ENCODE measurements around the gene ZYX. TPM values are rescaled to one million over a fixed set of nuclear protein-coding genes. Genes with fewer than 3 reads are reported as not detected.

Gene ZYX
- total and polyA plus RNA-seq, 9 of the 15 experiments (the other 6 are each of a cell fraction or from before 2014, with no cell fraction given) = 1.8 to 130 (median 15.7) TPM

DNA sequence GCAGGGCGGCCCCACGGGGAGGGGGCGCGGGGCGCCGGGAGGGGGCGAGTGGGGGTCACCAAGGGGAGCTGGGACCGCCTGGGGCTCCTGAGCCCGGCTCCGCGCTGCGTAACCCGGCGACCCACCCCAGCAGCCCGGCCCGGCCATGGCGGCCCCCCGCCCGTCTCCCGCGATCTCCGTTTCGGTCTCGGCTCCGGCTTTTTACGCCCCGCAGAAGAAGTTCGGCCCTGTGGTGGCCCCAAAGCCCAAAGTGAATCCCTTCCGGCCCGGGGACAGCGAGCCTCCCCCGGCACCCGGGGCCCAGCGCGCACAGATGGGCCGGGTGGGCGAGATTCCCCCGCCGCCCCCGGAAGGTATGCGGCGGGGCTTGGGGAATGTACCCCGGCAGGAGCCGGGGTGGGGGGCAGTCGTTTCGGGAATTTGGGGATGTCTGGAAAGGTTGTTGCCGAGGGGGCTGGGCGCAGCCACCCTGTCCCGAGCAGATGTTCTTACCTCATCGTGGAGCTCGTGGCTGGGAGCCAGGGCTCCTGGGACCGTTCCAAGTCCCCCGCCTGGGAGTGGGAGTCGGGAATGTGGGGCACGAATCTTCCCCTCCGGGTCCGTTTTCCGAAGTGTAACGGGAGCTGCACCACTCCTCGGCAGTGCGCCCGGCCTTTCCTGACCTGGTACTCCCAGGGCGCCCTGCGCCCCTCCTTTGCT, 431 bp downstream of the ZYX start (continued):
- no peak for TF ChIP-seq EHMT2 (IDR thresholded peaks at IDR 0.05)
- TF ChIP-seq, protein P1, sequence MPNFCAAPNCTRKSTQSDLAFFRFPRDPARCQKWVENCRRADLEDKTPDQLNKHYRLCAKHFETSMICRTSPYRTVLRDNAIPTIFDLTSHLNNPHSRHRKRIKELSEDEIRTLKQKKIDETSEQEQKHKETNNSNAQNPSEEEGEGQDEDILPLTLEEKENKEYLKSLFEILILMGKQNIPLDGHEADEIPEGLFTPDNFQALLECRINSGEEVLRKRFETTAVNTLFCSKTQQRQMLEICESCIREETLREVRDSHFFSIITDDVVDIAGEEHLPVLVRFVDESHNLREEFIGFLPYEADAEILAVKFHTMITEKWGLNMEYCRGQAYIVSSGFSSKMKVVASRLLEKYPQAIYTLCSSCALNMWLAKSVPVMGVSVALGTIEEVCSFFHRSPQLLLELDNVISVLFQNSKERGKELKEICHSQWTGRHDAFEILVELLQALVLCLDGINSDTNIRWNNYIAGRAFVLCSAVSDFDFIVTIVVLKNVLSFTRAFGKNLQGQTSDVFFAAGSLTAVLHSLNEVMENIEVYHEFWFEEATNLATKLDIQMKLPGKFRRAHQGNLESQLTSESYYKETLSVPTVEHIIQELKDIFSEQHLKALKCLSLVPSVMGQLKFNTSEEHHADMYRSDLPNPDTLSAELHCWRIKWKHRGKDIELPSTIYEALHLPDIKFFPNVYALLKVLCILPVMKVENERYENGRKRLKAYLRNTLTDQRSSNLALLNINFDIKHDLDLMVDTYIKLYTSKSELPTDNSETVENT (CRISPR knock-in tag; IDR thresholded peaks at IDR 0.05) = no peak
- TF ChIP-seq XRCC4 (IDR thresholded peaks at IDR 0.05; ENCODE audit: extremely low read depth, insufficient read depth, insufficient read length) = no peak
- TF ChIP-seq SAP30 (IDR thresholded peaks at IDR 0.05; ENCODE audit: borderline replicate concordance, insufficient read depth, low read depth, low read length, poor library complexity, severe bottlenecking) = peak; percentile 61
- no peak for TF ChIP-seq BRF1 (IDR thresholded peaks at IDR 0.05; ENCODE audit: borderline replicate concordance, extremely low read depth, insufficient read length)
- peak; percentile 5 to 45 (median 22) for TF ChIP-seq YY1 (IDR thresholded peaks at IDR 0.05; ENCODE audit: borderline replicate concordance in 1 of 3, control insufficient read depth in 1 of 3, extremely low read depth in 1 of 3, insufficient read depth in 3 of 3, insufficient read length in 1 of 3, insufficient replicate concordance in 2 of 3, low read depth in 1 of 3, low read length in 2 of 3)
- TF ChIP-seq, protein P2, sequence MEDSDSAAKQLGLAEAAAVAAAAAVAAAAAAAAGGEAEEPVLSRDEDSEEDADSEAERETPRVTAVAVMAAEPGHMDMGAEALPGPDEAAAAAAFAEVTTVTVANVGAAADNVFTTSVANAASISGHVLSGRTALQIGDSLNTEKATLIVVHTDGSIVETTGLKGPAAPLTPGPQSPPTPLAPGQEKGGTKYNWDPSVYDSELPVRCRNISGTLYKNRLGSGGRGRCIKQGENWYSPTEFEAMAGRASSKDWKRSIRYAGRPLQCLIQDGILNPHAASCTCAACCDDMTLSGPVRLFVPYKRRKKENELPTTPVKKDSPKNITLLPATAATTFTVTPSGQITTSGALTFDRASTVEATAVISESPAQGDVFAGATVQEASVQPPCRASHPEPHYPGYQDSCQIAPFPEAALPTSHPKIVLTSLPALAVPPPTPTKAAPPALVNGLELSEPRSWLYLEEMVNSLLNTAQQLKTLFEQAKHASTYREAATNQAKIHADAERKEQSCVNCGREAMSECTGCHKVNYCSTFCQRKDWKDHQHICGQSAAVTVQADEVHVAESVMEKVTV (CRISPR knock-in tag; IDR thresholded peaks at IDR 0.05) = no peak
- TF ChIP-seq KDM1A (IDR thresholded peaks at IDR 0.05) = no peak
- TF ChIP-seq, protein P3, sequence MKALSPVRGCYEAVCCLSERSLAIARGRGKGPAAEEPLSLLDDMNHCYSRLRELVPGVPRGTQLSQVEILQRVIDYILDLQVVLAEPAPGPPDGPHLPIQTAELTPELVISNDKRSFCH (CRISPR knock-in tag; IDR thresholded peaks at IDR 0.05) = no peak
- TF ChIP-seq, protein P3 (tag; IDR thresholded peaks at IDR 0.05) = peak; percentile 54; the same call in 1 of the 2 replicates
- no peak for TF ChIP-seq ZNF121 (CRISPR knock-in tag; conservative IDR thresholded peaks at IDR 0.05)
- peak; percentile 74 for TF ChIP-seq EGR1 (conservative IDR thresholded peaks at IDR 0.05)
- TF ChIP-seq SRSF3 (IDR thresholded peaks at IDR 0.05; ENCODE audit: insufficient read depth, low read length) = no peak
- TF ChIP-seq, protein P4, sequence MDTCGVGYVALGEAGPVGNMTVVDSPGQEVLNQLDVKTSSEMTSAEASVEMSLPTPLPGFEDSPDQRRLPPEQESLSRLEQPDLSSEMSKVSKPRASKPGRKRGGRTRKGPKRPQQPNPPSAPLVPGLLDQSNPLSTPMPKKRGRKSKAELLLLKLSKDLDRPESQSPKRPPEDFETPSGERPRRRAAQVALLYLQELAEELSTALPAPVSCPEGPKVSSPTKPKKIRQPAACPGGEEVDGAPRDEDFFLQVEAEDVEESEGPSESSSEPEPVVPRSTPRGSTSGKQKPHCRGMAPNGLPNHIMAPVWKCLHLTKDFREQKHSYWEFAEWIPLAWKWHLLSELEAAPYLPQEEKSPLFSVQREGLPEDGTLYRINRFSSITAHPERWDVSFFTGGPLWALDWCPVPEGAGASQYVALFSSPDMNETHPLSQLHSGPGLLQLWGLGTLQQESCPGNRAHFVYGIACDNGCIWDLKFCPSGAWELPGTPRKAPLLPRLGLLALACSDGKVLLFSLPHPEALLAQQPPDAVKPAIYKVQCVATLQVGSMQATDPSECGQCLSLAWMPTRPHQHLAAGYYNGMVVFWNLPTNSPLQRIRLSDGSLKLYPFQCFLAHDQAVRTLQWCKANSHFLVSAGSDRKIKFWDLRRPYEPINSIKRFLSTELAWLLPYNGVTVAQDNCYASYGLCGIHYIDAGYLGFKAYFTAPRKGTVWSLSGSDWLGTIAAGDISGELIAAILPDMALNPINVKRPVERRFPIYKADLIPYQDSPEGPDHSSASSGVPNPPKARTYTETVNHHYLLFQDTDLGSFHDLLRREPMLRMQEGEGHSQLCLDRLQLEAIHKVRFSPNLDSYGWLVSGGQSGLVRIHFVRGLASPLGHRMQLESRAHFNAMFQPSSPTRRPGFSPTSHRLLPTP (IDR thresholded peaks at IDR 0.05; ENCODE audit: borderline replicate concordance, extremely low read depth, insufficient read length) = no peak
- TF ChIP-seq, protein P5, sequence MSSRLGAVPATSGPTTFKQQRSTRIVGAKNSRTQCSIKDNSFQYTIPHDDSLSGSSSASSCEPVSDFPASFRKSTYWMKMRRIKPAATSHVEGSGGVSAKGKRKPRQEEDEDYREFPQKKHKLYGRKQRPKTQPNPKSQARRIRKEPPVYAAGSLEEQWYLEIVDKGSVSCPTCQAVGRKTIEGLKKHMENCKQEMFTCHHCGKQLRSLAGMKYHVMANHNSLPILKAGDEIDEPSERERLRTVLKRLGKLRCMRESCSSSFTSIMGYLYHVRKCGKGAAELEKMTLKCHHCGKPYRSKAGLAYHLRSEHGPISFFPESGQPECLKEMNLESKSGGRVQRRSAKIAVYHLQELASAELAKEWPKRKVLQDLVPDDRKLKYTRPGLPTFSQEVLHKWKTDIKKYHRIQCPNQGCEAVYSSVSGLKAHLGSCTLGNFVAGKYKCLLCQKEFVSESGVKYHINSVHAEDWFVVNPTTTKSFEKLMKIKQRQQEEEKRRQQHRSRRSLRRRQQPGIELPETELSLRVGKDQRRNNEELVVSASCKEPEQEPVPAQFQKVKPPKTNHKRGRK (tag; IDR thresholded peaks at IDR 0.05) = no peak
- TF ChIP-seq BRD4 (IDR thresholded peaks at IDR 0.05) = no peak
- no peak for TF ChIP-seq CTBP1 (IDR thresholded peaks at IDR 0.05; ENCODE audit: borderline replicate concordance)

Measured in K562 (cell line).